ENCODE data around the gene ITLN1. TPM values are rescaled to one million over a fixed set of nuclear protein-coding genes. Genes with fewer than 3 reads are reported as not detected.
"Not testable (repeated sequence)": the region's sequence is repeated elsewhere in the genome, so short reads cannot be mapped to it uniquely, and the experiment has no call there.

ITLN1 gene
- total RNA-seq = 1.5 TPM

DNA sequence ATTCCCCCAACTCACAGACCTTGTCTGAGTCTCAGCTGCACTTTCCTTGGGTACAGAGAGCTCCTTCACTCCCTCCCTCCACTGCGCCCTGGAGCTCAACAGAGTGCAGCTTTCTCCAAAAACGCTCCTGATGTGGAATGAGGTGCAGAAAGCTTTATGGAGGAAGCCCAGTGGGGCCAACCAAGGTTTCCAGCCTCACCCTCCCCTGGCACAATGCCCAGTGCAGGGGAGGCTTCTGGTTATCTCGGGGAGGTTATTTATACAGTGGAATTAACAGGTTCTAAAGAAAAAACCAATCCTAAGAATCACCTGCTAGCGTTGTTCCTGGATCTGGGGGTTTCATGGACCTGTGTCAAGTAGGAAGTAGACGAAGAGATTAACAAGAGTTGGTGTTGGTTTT, at the start of gene ITLN1:
TSS of gene ITLN1 (minus strand) at position 139 of the 400 bp plus-strand sequence. CDS start 303 bp downstream, outside the sequence.
- intact Hi-C loops (cut with DNase I) = no loop called here
- ATAC-seq (no peak), DNase-seq (ENCODE audit: low spot score) (no peak)

DNA sequence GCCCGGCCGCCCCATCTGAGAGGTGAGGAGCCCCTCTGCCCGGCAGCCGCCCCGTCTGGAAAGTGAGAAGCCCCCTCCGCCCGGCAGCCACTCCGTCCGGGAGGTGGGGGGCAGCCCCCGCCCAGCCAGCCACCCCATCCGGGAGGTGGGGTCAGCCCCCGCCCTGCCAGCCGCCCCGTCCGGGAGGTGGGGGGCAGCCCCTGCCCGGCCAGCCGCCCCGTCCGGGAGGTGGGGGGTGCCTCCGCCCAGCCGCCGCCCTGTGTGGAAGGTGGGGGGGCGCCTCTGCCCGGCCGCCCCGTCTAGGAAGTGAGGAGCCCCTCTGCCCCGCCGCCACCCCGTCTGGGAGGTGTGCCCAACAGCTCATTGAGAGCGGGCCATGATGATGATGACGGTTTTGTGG, 48.3 kb upstream of the ITLN1 start:
- ATAC-seq; intact Hi-C loops (cut with DNase I); DNase-seq (ENCODE audit: low spot score): not testable (repeated sequence)

DNA sequence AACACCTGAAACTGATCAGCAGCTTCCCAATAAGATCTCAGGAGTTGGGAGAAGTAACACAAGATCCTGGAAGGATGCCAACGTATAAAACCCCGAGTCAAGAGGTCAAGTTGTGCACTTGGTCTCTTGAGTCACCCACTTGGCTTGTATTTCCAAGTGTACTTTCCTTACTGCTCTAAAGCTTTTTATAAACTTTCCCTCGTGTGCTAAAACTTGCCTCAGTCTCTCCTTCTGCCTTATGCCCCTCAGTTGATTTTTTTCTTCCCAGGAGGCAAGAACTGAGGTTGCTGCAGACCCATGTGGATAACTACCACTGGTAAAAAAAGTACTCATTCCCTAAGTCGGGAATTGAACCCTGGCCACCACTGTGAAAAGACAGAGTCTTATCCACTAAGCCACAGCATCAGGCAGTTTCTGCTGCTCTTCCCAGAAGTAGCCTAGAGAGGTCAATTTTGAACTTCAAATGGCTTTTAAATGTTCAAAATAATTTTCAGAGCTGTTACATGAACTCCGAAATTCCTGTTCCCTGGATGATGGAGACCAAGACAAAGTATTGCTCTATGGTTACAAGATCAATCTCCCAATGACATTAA, 40.8 kb upstream of the ITLN1 start:
- ATAC-seq (no peak), DNase-seq (ENCODE audit: low spot score) (no peak)
- intact Hi-C loops (cut with DNase I) = no loop called here

DNA sequence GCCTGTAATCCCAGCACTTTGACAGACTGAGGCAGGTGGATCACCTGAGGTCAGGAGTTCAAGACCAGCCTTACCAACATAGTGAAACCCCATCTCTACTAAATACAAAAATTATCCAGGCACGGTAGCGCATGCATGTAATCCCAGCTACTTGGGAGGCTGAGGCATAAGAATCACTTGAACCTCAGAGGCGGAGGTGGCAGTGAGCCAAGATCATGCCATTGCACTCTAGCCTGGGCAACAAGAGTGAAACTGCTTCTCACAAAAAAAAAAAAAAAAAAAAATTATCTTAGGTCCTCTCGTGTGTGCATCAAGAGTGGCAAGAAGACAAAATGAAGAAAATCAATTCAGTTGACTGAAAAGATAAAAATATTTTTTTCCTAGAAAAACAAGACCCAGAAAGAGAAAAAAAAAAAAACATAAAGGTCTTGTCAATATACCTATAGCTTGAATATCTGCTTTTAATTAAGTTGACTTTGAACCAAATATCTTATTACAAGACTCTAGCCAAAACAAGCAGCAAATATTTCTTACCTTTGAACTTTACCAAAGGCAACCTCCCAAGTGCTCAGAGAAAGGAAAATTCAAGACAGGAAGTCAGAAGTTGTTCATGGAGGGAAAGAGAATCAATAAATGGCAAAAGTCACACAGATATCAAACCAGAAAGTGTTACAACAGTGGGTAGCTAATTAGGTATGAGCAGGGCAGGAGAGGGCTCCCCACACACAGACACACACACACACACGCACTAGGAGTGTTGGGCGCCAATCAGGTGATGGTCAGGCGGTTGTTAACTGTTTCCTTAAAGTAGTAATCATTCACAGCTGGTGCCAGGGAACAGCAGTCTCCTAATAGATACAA, 40.0 kb upstream of the ITLN1 start:
- no peak for ATAC-seq
- intact Hi-C loops (cut with DNase I) = no loop called here

DNA sequence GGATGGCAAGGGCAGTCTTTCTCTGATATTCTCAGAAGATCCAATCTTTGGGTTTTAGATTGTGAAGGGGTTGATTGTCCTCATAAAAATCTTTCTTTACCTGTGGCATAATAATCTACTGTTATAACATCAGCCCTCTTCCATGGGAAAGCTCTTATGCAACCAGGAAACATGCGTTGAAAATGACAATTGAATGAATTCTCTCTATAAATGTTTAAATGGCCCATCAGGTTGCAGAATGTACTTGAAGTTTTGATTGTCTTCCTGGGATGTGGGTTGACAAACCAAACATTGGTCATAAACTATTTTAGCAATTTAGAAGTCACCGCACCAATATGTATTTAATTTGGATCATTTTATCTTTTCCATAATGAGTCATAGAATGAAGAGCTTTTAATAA, 31.7 kb upstream of the ITLN1 start:
- ATAC-seq (no peak), DNase-seq (ENCODE audit: low spot score) (no peak)
- intact Hi-C loops (cut with DNase I) = no loop called here

More for the DNA sequence above, 40.0 kb upstream of the ITLN1 start:
- DNase-seq (ENCODE audit: low spot score) = no peak

DNA sequence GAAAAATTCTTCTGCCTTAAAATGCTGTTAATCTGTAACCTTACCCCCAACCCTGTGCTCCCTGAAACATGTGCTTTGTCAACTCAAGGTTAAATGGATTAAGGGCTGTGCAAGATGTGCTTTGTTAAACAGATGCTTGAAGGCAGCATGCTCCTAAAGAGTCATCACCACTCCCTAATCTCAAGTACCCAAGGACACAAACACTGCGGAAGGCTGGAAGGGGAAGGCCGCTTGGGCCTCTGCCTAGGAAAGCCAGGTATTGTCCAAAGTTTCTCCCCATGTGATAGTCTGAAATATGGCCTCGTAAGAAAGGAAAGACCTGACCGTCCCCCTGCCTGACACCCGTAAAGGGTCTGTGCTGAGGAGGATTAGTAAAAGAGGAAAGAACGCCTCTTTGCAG, 28.2 kb upstream of the ITLN1 start:
- DNase-seq (ENCODE audit: low spot score); intact Hi-C loops (cut with DNase I); ATAC-seq: not testable (repeated sequence)

DNA sequence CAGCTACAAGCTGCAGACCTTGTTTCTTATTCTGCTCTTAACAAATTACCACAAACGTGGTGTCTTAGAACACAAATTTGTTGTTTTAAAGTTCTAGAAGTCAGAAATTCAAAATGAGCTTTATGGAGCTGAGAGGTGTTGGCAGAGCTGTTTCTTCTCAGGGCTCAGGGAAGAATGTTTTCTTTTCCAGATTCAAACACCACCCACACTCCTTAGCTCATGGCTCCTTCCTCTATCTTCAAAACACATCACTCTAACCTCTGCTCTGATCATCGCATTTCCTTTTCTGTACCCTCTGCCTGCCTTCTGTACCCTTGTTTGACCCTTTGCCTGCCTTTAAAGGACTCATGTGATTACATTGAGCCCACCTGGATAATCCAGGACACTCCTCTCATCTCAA, 26.9 kb upstream of the ITLN1 start:
- intact Hi-C loops (cut with DNase I) = no loop called here
- DNase-seq (ENCODE audit: low spot score) (no peak), ATAC-seq (no peak)

DNA sequence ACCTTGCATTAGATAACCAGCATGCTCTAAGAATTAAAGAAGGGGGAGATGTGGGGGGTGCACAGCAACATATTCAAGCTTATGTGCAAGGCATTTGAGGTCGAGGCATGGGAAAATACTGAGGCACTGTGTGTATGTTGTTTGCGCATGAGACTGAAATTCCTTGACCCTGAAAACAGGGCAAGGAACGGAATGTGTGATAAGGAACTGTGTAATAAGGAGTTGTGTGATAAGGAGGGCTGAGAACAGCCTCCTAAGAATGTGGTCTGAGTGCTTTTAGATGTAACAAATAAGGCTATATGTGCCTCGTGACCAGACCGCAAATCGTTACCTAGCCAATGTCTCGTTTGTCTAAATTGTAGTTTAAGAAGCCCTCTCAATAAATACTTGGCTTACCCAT, 26.5 kb upstream of the ITLN1 start:
- ATAC-seq = no peak
- intact Hi-C loops (cut with DNase I) = no loop called here
- no peak for DNase-seq (ENCODE audit: low spot score)

DNA sequence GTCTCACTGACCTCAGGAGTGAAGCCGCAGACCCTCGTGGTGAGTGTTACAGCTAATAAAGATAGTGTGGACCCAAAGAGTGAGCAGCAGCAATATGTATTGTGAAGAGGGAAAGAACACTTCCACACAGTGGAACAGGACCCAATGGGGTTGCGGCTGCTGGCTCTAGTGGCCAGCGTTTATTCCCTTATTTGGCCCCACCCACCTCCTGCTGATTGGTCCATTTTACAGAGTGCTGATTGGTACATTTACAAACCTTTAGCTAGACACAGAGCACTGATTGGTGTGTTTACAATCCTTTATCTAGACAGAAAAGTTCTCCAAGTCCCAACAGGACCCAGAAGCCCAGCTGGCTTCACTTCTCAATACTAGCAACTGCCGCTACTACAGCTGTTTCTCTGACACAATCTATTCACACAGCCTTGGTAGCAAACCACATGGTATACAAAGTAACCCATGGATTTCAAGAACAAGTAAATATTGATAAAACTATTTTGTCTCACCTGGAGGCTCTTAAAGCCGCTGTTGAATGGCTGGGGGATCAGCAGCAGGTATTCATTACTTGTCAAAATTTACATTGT, 25.3 kb upstream of the ITLN1 start:
- intact Hi-C loops (cut with DNase I) = no loop called here
- DNase-seq (ENCODE audit: low spot score) (no peak), ATAC-seq (no peak)

DNA sequence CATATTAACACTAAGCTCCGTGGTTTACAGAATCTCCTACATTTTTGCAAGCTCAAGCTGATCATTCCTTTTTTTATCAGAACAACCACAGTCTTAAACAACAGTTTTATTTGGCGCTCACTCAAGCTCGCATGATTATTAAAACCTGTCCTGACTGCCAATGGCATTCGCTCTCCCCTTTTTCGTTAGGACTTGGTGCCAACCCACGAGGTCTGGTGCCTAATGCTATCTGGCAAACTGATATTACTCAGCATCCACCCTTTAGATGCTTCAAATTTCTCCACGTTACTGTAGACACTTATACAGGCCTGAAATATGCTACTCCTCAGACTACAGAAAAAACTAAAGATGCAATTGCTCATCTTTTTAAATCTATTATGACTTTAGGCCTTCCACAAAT, 23.0 kb upstream of the ITLN1 start:
- ATAC-seq = no peak
- no peak for DNase-seq (ENCODE audit: low spot score)

DNA sequence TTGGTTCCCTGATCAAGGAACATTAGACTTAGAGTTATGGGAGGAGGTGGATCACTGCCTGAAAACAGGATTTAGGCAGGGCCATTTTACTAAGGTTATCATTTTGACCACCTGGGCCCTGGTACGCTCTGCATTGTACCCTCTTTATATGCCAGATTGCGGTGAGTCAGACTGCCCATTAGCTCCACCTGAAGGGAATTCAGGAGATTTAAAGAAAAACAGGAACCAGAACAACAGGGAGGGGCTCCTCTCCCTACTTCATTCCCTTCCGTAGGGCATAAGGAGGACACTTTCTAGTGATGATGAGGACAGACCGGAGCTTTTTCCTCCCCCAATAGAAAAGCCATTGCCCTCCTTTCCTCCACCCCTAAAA, 20.6 kb upstream of the ITLN1 start:
- DNase-seq (ENCODE audit: low spot score) (no peak), ATAC-seq (no peak)
- intact Hi-C loops (cut with DNase I) = no loop called here

More for the DNA sequence above, 23.0 kb upstream of the ITLN1 start:
- intact Hi-C loops (cut with DNase I) = no loop called here

DNA sequence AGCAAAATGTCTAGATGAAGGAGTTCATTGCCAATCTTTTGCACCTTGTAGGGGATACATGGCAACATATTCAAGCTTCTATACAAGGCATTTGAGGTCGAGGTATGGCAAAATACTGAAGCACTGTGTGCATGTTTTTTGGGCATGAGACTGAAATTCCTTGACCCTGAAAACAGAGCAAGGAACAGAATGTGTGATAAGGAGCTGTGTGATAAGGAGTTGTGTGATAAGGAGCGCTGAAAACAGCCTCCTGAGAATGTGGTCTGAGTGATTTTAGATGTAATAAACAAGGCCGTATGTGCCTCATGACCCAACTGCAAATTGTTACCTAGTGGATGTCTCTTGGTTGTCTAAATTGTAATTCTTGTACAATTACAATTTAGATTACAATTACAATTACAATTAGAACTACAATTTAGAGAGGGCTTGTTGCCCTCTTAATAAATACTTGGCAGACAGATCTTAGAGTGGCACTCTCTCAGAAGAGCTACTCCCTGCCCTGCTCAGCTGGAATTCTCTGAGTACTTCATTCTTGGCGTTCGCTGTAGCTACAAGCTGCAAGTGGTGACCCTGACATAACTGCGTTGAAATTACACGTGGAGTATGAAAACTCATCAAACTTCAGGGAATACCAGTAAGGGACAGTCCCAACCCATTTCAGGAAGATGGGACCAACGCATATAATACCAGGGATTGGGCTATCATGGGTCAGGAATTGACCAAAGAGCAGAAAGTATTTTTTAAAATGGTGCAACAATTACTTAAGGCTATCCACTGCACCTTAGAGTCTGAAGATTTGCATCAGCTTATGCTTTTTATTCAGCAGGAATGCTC, 20.0 kb upstream of the ITLN1 start:
- no peak for ATAC-seq
- no peak for DNase-seq (ENCODE audit: low spot score)
- intact Hi-C loops (cut with DNase I) = no loop called here

DNA sequence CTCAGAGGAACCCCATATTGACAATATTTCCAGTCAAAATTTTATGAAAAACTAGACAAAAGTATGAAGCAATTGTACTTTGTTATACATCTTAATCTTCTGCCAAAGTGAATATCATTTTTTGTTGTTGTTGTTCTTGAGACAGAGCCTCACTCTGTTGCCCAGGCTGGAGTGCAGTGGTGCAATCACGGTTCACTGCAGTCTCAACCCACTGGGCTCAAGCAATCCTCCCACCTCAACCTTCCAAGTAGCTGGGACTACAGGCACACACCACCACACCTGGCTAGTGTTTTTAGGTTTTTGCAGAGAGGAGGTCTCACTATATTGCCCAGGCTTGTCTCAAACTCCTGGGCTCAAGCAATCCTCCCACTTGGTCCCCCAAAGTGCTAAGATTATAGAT, 17.3 kb upstream of the ITLN1 start:
- ATAC-seq; intact Hi-C loops (cut with DNase I); DNase-seq (ENCODE audit: low spot score): not testable (repeated sequence)

DNA sequence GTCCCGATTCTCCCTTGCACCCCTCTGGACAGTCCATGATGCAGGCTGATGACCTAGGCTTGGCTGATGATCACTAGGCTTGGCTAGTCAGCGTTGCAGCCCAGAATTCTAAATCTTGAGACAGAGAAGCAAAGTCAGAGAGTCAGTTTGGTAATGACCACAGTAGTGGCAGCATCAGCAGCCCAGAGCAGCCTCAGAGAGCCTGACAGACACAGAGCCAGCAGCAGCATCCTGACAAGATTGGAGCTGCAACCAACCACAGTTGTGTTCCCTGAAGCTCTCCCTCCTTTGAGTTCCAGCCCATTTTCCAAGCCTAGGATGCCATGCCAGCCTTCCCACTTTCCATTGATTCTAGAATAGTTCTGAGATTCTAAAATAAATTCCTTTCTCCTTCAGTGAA, 16.8 kb upstream of the ITLN1 start:
- no peak for ATAC-seq
- intact Hi-C loops (cut with DNase I) = no loop called here
- DNase-seq (ENCODE audit: low spot score) = no peak

DNA sequence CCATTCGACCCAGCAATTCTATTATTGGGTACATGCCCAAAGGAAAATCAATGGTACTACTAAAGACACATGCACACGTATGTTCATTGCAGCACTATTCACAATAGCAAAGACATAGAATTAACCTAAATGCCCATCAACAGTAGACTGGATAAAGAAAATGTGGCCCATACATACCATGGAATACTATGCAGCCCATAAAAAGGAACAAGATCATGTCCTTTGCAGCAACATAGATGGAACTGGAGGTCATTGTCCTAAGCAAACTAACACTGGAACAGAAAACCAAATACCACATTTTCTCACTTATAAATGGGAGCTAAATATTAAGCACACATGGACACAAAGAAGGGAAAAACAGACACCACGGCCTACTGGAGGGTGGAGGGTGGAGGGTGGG, 15.7 kb upstream of the ITLN1 start:
- intact Hi-C loops (cut with DNase I); DNase-seq (ENCODE audit: low spot score); ATAC-seq: not testable (repeated sequence)

DNA sequence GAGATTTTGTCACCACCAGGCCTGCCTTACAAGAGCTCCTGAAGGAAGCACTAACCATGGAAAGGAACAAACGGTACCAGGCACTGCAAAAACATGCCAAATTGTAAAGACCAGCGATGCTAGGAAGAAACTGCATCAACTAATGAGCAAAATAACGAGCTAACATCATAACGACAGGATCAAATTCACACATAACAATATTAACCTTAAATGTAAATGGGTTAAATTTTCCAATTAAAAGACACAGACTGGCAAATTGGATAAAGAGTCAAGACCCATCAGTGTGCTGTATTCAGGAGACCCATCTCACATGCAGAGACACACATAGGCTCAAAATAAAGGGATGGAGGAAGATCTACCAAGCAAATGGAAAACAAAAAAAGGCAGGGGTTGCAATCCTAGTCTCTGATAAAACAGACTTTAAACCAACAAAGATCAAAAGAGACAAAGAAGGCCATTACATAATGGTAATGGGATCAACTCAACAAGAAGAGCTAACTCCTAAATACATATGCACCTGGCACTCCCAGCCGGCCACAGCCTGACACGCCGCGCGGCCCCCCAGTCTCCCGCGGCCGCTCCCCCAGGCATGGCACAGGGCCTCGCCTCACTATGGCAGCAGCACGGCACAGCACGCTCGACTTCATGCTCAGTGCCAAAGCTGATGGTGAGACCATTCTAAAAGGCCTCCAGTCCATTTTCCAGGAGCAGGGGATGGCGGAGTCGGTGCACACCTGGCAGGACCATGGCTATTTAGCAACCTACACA, 9.6 kb upstream of the ITLN1 start:
- DNase-seq (ENCODE audit: low spot score); intact Hi-C loops (cut with DNase I); ATAC-seq: not testable (repeated sequence)

DNA sequence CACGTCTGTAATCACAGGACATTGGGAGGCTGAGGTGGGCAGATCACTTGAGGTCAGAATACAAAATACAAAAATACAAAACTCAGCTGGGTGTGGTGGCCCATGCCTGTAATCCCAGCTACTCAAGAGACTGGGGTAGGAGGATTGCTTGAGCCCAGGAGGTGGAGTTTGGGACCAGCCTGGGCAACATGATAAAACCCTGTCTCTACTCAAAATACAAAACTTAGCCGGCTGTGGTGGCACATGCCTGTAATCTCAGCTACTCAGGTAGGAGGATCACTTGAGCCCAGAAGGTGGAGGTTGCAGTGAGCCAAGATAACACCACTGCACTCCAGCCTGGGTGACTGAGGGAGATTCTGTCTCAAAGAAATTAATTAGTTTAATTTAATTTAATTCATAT, 6.5 kb upstream of the ITLN1 start:
- DNase-seq (ENCODE audit: low spot score) = no peak
- no peak for ATAC-seq
- intact Hi-C loops (cut with DNase I) = no loop called here

DNA sequence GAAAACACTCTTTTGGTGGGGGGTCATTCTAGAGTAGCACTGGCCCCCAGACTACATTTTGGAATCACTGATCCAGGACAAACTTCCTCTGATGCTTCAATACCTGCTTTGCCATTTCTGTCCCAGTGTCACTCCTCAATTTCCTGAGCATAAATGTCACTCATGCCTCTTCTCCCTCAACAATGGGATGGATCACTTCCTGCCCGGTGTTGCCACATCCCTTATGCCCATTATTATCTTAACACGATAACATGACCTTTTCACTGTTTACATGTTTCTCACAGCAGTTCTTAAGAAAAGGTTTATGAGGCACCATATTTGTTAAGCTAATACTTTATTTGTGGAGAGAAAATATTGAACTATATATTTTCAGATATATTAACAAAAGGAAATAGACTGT, 3.9 kb upstream of the ITLN1 start:
- ATAC-seq (no peak), DNase-seq (ENCODE audit: low spot score) (no peak)
- intact Hi-C loops (cut with DNase I) = no loop called here

DNA sequence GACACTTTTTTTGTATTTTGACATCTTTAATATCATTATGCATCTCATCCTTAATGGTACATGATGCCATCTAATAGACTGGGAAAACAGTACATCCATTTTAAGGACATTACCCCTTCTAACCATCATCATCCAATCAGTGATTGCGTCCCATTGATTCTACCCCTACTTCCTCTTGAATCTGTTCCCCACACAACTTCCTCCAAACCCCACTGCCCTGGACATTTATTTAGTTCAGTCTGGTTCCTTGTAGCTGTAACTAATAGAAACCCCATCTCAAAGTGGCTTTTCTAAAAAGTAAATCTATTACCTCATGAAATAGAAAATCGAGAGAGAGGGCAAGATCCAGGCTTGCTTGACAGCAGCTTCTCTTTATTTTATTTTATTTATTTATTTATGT, 2.1 kb upstream of the ITLN1 start:
- ATAC-seq (no peak), DNase-seq (ENCODE audit: low spot score) (no peak)
- intact Hi-C loops (cut with DNase I) = no loop called here

All from sciatic nerve (tissue), 2 donors.